ENCODE results near the gene ADAMTS5. TPM values are rescaled to one million over a fixed set of nuclear protein-coding genes. Genes with fewer than 3 reads are reported as not detected.

ADAMTS5 gene
- total RNA-seq, 2 donors from 2014 or later: 20.4 to 42.9 TPM

DNA sequence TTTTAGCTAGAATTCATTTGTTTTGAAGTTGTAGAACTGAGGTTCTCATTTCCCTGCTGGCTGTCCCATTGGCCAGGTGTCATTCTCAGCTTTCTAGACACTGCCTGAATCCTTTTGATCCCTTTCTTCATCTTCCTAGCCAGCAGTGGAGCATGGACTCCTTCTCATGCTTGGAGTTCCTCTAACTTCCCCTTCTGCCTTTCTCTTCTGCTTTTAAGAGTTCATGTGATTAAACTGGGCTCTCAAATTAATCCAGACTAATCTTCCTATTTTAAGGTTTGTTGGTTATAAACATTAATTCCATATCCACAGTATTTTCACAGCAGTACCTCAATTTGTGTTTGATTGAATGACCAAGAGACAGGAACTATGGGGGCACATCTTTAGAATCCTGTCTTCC lies 52.3 kb downstream of the ADAMTS5 start:
- intact Hi-C loops (cut with DNase I): no loop called here
- DNase-seq (ENCODE audit: low spot score): no peak

DNA sequence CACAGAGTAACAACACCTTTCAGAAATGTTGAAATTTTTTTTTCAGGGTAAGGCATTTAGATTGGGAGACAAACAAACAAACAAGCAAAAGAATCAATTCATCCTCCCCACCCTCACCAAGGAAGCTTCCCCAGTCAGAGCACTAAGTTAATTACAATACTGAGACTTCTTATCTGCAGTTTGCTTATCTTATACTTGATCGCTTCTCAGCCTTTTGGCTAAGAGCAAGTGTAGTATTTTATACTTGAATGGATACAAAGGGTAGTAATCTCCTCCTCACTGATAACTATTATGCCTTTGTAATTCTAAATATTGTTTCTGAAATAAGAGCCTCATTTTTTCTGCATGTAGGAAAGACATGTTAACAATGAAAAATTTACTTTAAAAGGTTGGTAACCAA lies 54.4 kb downstream of the ADAMTS5 start:
- intact Hi-C loops (cut with DNase I): no loop called here
- DNase-seq (ENCODE audit: low spot score): no peak

DNA sequence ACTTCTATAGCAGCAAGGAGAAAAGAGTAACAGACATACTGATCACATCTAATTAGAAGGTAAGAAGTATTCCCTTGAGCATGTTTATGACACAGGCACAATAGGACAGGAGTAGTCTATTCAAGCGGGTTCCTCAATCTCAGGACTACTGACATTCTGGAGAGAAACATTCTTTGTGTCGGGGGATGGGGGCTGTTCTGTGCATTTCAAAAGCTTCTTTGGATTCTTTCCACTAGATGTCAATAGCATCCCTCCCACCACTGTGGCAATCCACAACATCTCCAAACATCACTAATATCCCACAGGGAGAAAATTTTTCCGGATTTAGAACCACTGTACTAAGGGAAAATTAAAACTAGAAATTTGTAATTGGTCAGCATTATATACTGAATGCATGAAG lies 56.9 kb downstream of the ADAMTS5 start:
- intact Hi-C loops (cut with DNase I): no loop called here
- DNase-seq (ENCODE audit: low spot score): no peak

DNA sequence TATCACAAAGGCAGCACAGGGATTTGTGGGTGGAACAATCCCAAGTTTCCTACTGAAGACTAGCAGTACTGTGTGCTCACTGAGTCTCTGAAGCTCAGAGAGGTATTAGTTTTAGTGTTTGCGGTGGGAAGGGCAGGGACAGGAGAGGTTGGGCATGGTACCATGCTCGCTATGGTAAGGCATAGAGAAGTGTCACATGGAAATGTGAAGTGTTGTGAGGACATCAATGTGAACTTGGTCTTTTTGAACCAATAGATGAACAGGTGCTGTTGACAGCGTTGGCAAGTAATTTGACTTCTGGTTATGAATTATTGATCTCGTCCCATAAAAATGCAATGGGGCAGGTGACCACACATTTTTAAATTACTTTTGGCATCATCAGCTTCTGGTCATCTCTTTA lies 65.9 kb downstream of the ADAMTS5 start:
- no peak for DNase-seq (ENCODE audit: low spot score)
- intact Hi-C loops (cut with DNase I): no loop called here

DNA sequence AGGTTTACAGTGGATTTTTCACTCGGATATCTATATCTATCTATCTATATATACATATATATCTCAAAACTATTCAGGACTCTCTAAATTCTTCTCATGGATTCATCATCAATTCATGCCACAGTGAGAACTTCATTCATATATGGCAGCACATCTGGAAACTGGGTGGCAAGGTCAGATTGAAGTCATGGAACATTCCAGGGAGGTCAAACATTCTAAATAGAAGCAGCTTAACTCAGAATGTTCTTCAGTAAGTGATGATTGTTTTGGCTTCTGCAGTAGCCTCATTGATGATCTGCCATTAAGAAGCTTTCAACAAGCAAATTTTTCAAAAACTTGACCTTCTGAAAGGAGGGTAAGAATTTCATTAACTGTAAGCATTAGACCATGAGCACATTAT lies 74.7 kb downstream of the ADAMTS5 start:
- DNase-seq (ENCODE audit: low spot score): no peak
- intact Hi-C loops (cut with DNase I): loop anchor here in 1 of 2 donors (5.0 kb wide), 1 partner anchor 855 kb away; no protein-coding TSS in a partner anchor

DNA sequence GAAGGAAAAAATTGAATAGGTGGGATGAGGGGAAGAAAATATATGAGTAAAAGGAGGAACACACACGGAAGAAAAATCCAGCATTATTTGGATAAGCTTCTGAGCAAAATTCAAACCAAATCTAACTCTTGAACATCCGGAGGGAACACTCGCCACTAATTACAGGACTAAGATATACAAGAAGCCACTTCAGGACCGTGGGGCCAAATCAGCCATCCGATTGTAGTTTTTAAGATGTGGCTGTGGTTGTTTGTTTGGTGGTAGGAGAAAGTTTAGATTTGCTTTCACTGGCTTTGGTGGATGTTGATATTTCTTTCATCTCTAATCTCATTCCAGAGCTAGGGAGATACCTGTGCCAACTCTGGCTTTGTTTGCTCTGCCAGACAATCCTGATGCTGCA lies 78.0 kb downstream of the ADAMTS5 start:
- no peak for DNase-seq (ENCODE audit: low spot score)
- intact Hi-C loops (cut with DNase I): loop anchor here in 1 of 2 donors (1.0 kb wide), 1 partner anchor 38 kb away; no protein-coding TSS in a partner anchor

DNA sequence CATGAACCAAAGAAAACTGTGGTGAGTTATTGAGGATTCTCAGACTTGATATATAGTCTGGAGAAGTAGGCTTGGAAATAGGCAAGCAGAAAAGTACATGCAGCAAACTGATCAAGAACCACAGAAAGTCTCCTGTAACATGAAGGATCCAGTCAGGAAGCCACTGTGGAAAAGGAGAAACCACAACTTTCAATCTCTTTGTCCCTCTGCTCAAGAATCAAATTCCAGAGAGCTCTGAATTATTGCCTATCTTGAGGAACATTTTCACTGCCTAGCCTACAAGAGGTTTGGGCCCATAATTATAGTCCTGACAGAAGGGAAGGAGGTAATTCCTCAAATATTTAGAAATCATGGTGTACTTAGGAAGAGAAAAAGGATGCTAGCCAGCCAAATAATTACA lies 78.6 kb downstream of the ADAMTS5 start:
- intact Hi-C loops (cut with DNase I): no loop called here
- DNase-seq (ENCODE audit: low spot score): no peak

DNA sequence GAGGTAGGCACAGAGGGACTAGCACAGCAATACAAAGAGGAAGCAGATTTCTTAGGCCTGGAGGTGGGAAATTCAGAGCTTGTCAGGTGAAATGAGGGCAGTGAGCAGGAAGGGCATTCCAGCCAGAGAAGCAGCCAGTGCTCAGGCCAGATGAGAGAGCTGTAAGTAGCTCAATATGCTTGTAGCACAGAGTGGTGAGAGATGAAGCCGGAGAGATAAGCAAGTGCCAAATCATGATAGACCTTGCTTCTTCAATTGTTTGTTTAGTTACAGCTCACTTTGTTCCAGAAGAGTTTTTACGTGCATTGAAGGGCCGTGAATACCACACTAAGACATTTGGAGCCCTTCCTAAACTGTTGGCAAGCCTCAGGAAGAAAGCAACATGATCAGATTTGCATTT lies 79.6 kb downstream of the ADAMTS5 start:
- no peak for DNase-seq (ENCODE audit: low spot score)
- intact Hi-C loops (cut with DNase I): no loop called here

DNA sequence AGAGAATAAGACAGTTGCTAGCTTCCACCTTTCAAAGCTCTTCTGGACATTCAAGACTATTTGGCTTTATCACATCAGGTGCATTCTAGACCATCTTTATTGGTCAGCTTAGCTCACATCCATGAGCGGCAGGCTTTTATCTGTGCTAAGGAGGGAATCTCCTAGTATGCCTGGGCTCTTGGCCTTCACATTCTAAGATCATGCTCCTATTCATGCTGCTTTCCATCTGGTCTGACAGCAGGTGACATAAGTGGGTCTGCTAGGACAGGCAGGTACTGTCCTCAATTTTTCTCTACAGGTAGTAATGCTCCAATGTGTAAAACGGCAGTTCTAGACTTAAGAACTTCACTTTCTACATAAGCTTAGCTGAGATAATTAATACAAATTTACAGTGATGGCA lies 82.5 kb downstream of the ADAMTS5 start:
- intact Hi-C loops (cut with DNase I): no loop called here
- no peak for DNase-seq (ENCODE audit: low spot score)

DNA sequence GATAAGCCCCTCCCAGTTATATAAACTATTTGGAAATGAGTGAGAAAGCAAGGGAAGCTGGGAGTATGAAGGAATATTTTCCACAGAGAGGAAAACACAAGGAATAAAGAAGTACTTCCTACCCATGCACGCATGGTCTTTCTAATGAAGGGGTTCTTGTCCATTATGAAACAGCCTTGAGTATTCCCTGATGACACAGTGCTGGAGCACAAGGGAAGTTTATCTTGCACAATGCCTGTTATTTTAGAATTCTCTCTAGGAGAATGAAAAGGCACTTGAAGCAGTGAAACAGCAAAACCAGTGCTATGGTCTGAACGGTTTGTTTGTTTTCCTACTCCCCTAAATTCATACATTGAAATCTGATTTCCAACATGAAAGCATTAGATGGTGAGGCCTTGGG lies 83.1 kb downstream of the ADAMTS5 start:
- intact Hi-C loops (cut with DNase I): no loop called here
- no peak for DNase-seq (ENCODE audit: low spot score)

DNA sequence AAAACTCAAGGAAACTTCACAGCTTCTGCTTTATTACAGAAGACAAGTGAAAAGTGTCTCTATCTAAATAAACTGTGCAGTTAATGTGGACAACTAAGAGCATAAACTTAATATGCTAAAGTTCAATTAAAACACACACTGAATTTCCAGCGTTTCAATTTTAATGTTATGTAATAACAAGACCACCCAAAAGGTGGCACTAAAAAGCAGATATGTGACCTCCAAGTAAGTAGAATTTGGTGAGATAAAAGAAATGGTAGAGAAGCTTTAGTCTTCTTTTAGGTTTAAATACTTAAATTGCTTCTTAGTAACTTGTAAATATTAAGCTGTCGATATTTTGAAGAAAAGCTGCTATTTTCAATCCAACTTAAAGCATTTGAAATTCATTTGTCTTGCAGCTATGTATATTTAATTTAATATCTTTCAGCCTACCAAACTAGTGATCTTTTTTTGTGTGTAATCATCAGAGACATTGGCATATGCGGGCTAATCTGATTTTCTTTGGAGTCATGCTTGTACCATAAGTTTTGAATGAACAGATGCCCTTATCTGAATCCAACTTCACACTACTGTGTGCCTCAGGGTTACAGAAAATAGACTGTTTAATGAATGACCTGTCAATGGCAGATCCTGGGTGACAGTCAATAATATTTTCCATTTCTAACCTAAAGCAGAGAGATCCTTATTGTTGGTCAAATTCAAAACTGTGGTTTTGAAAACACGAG lies 85.2 kb downstream of the ADAMTS5 start:
- no peak for DNase-seq (ENCODE audit: low spot score)
- intact Hi-C loops (cut with DNase I): no loop called here

DNA sequence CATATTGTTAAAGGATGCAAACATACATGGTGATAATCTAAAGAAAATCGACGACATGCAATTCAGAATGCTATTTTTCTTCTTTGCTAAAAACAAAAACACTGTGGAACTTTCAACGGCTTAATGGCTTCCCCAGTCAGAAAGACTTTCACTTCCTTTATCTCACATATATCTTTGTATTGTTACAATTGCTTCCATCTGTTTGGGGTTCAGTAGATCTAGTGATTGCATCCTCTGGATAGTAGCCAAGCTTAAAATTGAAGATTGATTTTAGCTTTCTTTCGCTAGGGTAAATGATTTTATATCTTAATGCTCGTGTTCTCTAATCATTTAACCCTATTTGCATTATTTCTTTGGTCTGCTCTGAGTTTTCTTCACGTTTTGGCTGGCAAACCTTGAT lies 89.9 kb downstream of the ADAMTS5 start:
- intact Hi-C loops (cut with DNase I): no loop called here
- DNase-seq (ENCODE audit: low spot score): no peak

DNA sequence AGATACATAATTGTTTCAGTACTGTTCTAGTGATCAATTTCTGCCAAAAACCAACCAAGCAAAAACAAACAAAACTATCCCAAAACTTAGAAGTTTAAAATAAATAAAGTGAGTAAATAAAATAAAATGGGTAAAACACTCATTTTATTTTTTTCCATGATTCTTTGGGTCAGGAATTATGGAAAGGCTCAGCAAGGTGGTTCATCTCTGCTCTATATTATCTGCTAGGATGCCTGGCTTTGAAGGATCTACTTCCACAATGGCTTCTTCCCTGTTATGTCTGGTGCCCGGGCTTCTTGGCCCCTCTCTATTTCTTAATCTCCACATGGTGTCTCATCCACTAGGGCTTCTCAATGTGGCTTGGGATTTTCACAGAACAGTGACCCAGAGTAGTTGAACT lies 92.5 kb downstream of the ADAMTS5 start:
- intact Hi-C loops (cut with DNase I): no loop called here
- DNase-seq (ENCODE audit: low spot score): no peak

Small RNAs within 50 kb of the gene (microRNA-seq; reads per million reads assigned to microRNA genes)
- gene MIR4759 (ENCODE audit: borderline microRNAs expressed in 2 of 2): 0 reads per million in 2 donors

Other genes with a start within 250 kb of the ADAMTS5 start
- 100 to 1,000 TPM; 216 to 406 TPM for gene ADAMTS1, start 121.7 kb downstream of the ADAMTS5 start, total RNA-seq